Embryonic facial prominence (tissue), 1 donor: ENCODE measurements around the gene TXNDC2.

ENCODE experiments used
- DNase-seq: peaks from one replicate; pipeline ENCODE4 v3.0.0-alpha.2; 2016; ENCODE audit errors: extremely low spot score

Gene TXNDC2

DNA sequence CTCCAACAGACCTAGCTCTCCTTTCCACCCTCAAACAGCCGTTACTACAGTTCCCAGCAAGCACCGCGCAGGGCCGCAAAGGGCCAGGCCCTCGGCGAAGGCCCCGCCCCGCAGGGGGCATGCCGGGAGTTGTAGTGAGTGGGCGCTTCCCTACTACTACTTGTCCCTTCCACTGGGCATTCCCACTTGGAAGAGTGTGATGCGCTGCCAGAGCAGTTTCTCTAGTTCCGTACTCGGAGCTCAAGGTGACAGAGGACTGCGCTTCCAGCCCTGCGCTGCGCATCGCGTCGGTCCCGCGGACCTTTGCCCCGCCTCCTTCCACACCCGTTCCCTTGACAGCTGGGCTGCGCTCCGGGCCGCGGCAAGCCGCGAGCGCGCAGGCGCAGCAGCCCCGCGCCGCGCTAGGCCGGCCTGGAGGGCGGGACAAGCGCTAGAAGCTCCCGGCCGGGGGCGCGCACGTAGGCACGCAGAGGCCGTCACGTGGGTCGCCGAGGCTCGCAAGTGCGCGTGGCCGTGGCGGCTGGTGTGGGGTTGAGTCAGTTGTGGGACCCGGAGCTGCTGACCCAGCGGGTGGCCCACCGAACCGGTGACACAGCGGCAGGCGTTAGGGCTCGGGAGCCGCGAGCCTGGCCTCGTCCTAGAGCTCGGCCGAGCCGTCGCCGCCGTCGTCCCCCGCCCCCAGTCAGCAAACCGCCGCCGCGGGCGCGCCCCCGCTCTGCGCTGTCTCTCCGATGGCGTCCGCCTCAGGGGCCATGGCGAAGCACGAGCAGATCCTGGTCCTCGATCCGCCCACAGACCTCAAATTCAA, 28.0 kb downstream of the TXNDC2 start, which contains the start of gene VAPA:
Gene VAPA, plus strand, starts transcription at position 491 of the 808 bp plus-strand sequence. Its CDS starts 241 bp downstream, at position 732.
- DNase-seq: peak; percentile 94

DNA sequence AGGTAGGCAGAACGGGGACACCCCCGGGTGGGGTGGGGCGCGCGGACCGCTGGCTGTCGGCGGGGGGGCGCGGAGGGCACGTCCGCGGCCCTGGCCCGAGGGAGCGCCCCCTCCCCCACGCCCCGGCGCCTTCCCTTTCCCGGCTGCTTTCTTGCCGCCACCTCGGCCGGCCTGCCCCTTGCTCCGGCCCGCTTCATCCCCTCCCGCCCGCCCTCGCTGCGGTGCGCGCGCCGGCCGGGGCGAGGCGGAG, 28.5 kb downstream of the TXNDC2 start:
- no peak for DNase-seq

DNA sequence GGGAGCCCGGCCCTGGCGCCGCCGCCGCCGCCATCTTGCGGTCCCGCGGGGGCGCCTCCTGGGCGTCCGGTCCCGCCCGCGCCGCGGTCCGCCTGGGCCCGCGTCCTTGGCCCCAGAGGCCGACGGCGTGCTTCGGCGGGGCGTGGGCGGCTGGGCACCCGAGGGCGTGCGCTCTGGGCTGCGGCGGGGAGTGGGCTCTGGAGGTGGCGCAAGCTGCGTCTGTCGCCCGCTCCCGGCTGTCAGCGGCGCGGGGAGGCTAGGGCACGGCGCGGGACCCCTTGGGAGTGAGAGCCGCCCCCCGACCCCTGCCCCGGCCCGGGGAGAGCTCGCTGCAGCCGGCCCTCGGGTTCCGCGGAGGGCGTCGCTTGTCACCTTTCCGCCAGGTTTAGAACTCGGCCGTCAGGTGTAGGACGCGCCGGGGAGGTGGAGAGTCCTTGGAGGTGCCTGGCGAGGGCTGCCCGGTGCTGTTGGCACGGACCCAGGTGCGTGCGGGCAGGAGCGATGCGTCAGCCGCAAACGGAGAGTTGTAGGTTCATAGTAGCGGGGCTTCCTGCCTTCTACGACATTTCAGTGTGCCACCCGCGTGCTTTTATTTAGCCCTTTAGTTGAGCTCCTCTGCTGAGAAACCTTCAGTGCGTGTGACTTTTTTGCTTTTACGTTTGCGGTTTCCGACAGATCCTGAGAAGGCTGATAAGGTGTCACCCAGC, 29.0 kb downstream of the TXNDC2 start:
- DNase-seq: no peak

DNA sequence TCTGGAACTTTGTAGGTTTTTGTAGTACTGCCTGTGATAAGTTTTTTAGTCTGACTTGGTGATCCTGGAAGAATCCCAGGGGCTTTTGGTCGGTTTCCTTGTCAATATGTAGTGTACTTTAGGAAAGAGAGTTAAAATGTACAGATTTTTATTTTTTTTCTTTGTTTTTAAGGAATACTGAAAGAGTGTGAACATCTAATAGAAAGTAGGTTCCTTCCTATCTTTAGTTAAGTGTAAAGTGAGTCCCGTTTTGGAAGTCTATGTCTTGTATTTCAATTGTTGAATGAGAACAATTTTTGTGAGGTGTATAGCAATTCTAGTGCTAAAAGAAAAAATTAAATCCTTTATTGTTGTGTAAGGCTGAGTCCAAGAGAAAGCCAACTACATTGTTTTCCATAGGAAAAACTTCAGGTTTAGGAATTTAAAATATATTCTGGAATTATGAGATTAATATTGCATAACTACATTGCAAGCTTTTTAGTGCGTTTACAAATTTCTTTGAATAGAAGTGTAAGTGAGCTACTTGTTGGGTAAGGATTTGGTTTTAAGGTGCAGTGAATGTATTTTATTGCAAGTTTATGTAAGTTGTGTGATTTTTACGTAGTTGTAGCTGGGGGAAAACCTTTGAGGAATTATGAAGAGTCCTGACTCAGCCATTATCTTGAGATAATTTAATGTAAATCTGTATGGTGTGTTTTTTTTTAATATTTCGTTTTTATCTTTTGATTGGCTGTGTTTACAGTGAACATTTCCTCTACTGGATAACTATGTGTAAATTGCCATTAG, 29.7 kb downstream of the TXNDC2 start:
- DNase-seq: no peak

DNA sequence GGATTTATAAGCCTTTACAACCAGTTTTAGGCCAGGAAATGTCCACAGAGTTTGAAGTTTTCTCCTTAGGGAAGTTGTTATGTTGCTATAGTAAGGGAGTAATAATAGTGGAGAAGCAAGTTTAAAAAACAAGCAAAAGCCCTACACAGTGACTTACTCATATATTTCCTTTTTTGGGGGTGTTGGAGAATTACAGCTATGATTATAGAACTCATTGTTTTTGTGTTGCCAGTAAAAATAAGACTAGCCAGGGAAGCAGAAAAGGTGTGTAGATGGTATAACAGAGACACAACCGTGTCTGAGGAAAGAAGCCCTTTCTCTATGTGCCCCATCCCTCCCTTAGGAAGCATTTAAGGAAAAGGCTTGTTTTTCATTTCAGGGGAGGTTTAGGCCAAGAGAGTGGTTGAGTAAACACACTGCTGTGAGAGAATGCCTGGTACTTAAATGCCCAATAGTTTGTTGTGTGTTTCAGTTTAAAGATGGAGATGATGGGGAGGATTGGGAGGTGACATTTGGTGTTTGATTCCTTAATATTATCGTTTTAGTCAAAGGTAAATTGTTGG, 30.4 kb downstream of the TXNDC2 start:
- DNase-seq: no peak

DNA sequence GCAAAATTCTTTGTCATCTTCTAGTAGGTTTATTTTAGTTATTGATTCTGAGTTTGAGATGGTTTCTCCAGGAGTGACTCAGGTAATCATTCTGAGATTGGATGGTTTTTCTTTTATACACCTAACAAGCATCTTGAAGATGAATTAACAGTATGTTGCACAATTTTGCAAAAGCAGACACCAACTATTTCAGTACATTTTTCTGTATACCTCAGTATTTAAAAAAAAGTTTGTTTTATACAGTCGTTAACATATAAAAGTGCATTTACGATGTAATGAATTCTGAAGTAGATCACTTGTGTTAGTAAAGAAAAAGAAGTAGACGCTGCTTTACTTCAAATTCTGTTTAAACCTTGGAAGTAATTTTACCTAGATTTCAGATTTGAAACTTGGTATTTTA, 31.0 kb downstream of the TXNDC2 start:
- no peak for DNase-seq

DNA sequence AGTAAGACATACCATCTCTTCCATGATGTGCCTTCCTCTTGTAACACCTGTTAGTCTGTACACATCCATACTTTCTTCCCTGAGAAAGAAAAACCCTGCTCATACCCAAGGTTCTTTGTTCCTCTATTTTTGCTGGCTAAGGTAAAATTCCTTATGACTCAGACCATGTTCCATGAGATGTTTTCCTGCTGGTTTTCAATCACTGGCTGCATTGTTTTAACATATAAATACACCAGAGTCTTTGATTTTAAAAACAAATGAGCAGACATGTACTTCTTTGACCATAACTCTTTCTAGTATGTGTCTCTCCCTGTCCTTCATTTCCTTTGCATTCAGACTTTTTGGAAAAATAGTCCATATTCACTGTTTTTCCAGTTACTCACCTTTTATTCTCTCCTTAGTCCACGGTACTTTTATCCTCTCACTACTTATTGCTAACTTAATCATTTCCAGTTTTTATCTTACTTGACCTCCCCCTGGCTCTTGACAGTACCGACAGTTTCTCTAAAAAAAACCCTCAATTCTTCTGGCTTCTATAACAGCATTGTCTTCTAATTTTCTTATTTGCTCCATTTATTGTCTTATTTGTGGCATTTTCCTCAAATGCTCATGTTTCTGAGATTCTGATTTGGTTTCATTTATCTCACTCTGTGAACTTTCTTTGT, 32.4 kb downstream of the TXNDC2 start:
- no peak for DNase-seq

DNA sequence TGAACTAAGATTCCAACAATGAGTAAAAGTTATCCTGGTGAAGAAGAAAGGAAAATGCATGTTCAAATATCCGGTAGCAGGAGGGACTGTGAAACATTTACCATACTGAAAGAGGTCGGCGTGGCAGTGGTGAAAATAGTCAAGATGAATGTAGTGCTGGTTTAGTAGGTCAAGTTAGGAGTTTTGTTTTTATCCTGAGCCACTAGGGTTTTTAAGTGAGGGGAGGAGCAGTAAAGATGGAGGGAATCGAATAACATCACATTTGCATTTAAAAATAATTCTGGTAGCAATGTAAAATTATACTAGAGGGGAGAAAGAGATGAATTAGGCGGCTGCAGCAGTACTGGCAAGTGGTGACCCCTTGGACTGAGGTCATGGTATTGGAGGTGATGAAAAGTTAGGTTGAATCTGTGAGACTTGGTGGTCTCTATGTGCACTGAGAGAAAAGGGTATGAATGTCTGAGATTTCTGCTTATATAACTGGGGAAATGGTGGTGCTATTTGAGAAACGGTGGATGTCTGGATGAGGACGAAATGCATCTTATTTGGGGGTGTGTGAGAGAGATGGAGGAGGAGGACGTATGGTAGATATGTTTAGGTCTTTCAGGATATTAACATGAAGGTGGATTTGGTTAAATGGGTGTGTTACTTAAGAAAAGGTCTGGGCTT, 33.9 kb downstream of the TXNDC2 start:
- no peak for DNase-seq

DNA sequence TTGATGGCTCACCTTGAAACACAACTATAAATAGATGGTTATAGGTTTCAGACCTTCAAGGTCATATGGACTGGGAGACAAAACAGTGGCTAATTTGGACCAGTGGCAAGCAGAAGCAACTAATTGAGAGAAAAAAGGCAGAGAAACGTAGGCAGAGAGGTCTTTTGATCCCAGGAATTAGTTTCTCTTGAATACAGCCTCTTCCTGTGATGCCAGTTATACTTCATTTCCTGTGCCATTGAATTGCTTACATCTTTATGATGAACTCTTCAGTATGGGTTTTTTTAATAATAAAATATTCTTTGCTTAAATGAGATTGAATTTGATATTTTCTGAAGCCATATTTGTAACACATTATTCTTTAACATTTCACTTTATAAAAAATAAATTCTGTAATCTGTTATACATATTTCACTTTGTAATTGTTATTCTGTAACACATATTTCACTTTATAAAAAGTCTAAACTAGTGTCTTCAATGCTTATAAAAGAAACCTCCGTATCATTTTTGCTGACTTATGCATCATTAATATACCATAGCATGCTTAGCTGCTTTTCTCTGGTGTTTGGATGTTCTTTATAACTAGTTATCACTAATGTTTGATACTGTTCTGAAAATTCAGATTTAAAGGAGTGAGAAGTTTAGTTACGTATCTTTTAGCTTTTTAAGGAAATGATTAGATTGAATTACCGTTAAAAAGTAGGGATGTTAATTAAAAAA, 37.0 kb downstream of the TXNDC2 start:
- DNase-seq: no peak

DNA sequence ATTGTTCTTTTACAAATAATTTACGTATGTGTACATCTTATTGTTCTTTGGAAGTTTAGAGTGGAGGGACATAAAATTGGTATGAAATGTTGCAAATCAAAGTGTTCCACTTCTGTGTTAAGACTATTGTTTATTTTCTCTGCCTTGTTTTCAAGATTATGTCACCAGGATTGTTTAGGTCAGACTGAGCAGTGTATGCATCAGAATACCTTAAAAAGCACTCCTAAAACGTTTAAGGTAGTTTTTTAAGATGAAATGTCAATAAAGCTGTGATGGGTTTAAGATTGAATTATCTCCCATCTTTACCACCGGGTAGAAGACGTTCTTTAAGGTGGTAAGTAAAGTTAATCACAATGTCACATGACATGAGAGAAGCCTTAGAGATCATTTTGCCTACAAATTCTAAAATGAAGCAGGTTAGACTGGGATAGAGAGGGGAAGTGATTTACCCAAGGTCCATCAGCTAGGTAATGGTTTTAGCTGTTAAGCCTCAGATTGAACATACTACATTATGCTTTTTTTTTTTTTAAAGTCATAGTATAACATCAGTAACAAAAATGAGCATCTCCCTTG, 38.7 kb downstream of the TXNDC2 start:
- DNase-seq: no peak

DNA sequence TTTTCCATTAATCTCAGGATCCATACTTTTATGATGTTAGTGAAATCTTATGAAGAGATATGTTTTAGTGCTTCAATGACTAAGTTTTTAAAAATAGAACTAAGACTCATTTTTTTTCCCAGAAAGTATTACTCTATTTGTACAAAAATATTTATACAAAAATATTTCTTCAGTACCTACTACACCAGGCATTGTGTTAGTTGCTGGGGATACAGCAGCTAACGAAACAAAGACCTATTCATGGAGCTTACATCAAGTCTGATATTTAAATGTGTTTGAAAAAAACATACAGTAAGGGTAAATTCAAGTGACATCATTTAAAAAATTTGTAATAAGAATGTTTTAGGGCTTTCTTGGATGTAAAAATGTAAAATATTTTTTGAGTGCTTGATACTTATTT, 39.6 kb downstream of the TXNDC2 start:
- no peak for DNase-seq

DNA sequence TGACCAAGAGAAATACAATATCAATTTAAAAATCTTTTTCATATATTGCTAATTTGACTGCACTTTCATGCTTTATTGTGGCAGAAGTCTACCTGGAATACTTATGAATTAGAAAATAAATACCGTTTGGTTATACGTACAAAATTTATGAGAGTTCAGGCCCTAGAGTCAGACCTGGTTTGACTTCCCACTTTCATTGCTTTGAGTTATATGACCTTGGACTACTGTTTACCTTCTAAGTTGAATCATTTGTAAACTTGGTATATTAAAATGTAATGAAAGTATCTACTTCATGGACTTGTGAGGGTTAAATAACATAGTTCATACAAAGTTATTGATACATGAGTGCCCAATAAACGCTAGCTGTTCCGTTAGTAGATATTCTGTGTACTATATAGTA, 40.0 kb downstream of the TXNDC2 start:
- DNase-seq: no peak

DNA sequence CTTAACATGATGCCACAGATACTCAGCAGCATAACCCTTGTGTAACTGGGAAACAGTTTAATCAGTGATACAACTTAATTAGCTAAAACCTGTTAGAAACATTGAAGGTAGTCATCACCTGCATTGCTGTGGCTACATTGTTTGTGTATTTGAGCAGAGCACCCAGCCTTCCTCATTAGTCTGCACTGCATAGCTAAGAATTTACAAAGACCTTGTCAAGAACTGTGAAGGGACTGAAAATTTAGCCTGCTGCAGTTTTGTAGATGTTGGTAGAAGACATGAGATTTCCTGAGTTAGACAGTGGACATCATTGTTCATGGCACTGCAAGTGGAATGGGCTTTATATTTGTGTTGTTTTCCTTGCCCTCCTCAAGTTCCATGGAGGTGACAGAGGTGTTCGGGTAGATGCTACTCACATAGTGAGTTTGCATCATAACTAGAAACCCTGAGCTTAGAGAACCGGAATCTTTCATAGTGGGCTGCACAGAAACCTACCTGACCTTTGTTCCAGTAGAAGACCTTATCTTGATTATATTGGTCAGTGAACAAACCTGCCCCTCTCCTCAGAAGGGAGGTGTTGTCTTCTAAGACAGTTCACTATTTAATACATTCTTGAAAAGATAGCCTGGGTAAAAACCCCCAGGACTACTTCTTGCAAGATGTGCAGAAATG, 40.6 kb downstream of the TXNDC2 start:
- DNase-seq: no peak

DNA sequence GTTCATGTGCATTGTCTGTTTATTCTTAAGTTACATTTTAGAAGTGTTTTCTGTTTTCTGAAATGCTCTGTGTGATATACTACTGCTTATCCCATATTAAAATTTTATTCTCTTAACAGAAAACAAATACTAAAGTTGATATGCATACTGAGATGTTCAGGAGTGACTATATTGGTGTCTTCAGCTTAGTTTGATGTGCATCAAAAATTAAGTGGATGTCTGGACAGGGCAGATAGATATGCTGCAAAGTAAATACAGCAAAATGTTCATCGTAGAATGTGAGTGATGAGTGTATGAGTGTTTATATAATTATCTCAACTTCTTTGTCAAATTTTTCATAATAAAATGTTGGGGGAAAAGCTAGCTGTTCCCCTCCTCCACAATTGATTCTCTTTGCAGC, 41.2 kb downstream of the TXNDC2 start:
- no peak for DNase-seq

DNA sequence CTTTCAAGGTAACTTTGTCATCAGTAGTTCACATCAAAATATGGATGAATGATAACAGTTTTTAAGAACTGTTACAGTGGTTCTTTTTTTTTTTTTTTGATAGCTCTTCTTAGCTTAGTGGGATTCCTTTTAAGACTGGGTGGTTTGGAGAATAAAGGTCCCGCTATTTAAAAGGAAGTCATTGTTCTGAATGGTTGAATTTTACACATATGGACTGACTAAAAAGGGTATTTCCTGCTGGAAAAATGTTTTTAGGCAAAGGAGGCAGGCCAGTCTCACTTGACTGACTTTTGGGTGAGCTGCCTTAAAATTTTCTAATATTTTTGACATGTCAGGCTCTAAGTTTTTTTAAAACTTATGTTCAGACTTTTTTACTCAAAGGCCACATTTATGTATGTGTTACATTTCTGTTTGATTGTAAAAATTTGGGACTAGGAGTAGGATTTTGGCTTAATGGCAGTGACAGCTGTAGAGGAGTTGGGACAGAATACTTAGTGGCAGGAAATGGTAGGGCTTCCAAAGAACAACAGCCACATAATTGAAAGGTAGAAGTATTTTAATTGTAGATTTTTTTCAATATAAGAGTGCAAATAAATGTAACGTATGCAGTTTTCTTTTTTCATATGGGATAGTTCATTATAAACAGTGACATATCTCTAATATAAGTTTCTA, 41.8 kb downstream of the TXNDC2 start:
- DNase-seq: no peak

DNA sequence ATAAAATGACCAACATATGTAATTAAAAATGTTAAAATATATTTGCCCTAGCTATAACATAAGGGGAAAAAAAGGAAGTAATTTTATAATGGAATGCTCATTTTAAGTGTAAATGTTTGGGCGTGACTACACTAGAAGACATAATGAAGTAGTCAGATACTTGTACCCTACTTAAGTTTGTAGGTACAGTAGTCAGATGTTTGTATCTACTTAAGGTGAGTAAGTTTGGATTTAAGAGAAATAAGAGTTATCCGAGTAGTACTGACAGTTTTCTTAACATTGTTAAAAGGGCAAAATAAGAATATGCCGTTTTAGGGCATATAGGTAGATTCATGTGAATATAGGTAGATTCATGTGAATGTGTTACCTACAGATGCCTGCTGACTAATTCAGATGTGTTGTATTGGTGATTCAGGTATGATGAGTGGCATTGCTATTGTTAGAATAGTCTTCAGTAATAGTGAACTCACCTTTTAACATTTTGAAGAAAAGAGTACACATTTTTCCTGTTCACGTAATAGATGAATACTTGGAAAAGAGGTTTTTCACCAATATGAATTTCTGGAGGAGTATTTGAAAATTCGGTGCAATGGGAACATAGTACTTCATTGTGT, 43.0 kb downstream of the TXNDC2 start:
- DNase-seq: no peak

DNA sequence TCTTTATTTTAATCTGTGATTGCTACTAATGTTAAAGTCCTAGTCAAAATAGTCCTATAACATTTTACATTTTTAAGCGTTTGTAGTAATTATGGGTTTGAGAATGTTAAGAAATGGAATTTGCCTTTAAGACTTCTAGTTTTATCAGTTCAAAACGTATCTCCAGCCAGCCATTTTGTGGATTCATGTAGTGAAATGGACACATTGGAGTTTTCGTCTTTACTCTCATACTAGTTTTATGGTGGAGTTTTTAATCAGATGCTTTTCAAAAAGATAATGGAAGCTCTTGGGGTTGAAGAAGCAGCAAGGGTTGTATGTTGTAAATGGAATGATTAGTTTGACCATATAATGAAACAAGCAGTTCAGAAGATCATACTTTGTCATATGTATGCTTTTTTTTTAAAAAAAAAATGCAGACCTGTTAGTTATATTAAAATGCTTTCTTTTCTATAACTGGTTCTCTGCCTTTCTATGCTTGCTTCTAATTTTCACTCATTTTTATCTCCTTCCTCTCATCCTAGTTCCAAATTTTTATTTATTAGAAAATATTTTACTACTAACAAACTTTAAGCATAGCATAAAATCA, 44.6 kb downstream of the TXNDC2 start:
- DNase-seq: no peak

DNA sequence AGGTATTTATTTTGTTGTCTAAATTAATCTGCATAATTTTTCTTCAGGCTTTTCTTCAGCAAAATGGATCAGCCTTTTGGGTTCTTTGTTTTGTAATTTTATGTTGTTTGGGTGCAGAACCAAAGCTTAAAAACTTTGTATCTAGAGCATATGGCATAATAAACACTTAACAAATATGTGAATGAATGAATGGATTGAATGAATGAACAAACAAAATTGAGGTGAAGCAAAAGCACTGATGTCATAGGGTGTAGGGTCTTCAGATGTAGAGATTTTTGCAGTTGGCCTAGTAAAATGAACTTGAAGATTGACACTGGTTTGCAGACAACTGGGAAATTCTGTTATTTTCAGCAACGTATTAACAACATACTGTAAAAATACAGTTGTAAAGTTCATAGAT, 45.4 kb downstream of the TXNDC2 start:
- DNase-seq: no peak
